IMR-90 (cell line): ENCODE measurements around the gene CYP27B1. TPM values are rescaled to one million over a fixed set of nuclear protein-coding genes. Genes with fewer than 3 reads are reported as not detected.

ENCODE experiments used
- ATAC-seq: fragments of 200-7000 bp; cut with Tn5 transposase; 2 replicates; pipeline ENCODE4 v1.9.1; 2020; ENCODE audit warnings: low read depth, mild to moderate bottlenecking, moderate library complexity
- BruUV-seq: library from RNA; stranded (reverse); fragments of 400-500 nt; replicated peaks from 2 replicates; lab custom pipeline; 2021; lab: Mats Ljungman, UMichigan
- CTCF ChIA-PET: fragments of 300-600 bp; formaldehyde crosslinking; extraction: SDS; loops from one replicate; lab custom pipeline; 2021; ENCODE audit warnings: antibody characterized with exemption; lab: Yijun Ruan, JAX
- POLR2A ChIA-PET: fragments of 300-600 bp; sonication (Branson Sonifier 250); formaldehyde crosslinking; loops from one replicate; lab custom pipeline; 2022; ENCODE audit warnings: antibody characterized with exemption; ENCODE audit not compliant: unreplicated experiment; lab: Charles Lee
- DNase-seq: peaks from one replicate; pipeline ENCODE4 v3.0.0; 2013
- H2AFZ ChIP-seq: replicated peaks from 2 replicates; pipeline ENCODE3; 2013; ENCODE audit warnings: low read length, mild to moderate bottlenecking; ENCODE audit not compliant: poor library complexity
- H2AK5ac ChIP-seq: 2 replicates; pipeline ENCODE4 v1.6.1; 2013; ENCODE audit warnings: low read depth, low read length, inconsistent platforms
- H2AK9ac ChIP-seq: replicated peaks from 2 replicates; pipeline ENCODE3; 2013; ENCODE audit warnings: mild to moderate bottlenecking, low read depth, low read length, moderate library complexity; ENCODE audit not compliant: poor library complexity
- H2BK120ac ChIP-seq: 2 replicates; pipeline ENCODE4 v1.6.1; 2013; ENCODE audit warnings: low read depth, low read length, inconsistent platforms
- H2BK15ac ChIP-seq: 3 replicates; pipeline ENCODE4 v1.6.1; 2013; ENCODE audit warnings: low read depth, low read length, inconsistent platforms
- H2BK20ac ChIP-seq: 2 replicates; pipeline ENCODE4 v1.6.1; 2013; ENCODE audit warnings: low read depth, mild to moderate bottlenecking, inconsistent platforms, low read length, moderate library complexity
- H2BK5ac ChIP-seq: 2 replicates; pipeline ENCODE4 v1.6.1; 2013; ENCODE audit warnings: mild to moderate bottlenecking, low read depth, low read length, inconsistent platforms; ENCODE audit not compliant: poor library complexity, severe bottlenecking
- H3K14ac ChIP-seq: replicated peaks from 2 replicates; pipeline ENCODE4 v1.6.1; 2013; ENCODE audit warnings: low read depth, low read length, inconsistent platforms
- H3K18ac ChIP-seq: 2 replicates; pipeline ENCODE4 v1.6.1; 2013; ENCODE audit warnings: low read depth, low read length, control low read depth
- H3K23ac ChIP-seq: 2 replicates; pipeline ENCODE4 v1.6.1; 2013; ENCODE audit warnings: low read depth, low read length, inconsistent platforms
- H3K27ac ChIP-seq: 2 replicates; pipeline ENCODE4 v1.5.1; 2013; ENCODE audit warnings: mild to moderate bottlenecking, control low read depth, low read length; ENCODE audit not compliant: insufficient read depth
- H3K27me3 ChIP-seq: 2 replicates; pipeline ENCODE4 v1.6.1; 2013; ENCODE audit warnings: low read length; ENCODE audit not compliant: control insufficient read depth, insufficient read depth
- H3K36me3 ChIP-seq: 2 replicates; pipeline ENCODE4 v1.6.1; 2013; ENCODE audit warnings: low read length, mixed read lengths; ENCODE audit not compliant: control insufficient read depth, insufficient read depth
- H3K4ac ChIP-seq: 2 replicates; pipeline ENCODE4 v1.6.1; 2013; ENCODE audit warnings: low read depth, low read length, inconsistent platforms
- H3K4me1 ChIP-seq: 2 replicates; pipeline ENCODE4 v1.6.1; 2013; ENCODE audit warnings: low read length, mixed read lengths; ENCODE audit not compliant: control insufficient read depth, insufficient read depth
- H3K4me2 ChIP-seq: 2 replicates; pipeline ENCODE4 v1.6.1; 2013; ENCODE audit warnings: low read depth, mild to moderate bottlenecking, control low read depth, low read length, moderate library complexity
- H3K4me3 ChIP-seq: 2 replicates; pipeline ENCODE4 v1.5.1; 2013; ENCODE audit warnings: low read depth, mild to moderate bottlenecking, control low read depth, low read length, moderate library complexity; ENCODE audit not compliant: insufficient read depth
- H3K56ac ChIP-seq: 2 replicates; pipeline ENCODE4 v1.6.1; 2013; ENCODE audit warnings: low read length, inconsistent platforms; ENCODE audit not compliant: insufficient read depth; ENCODE audit errors: extremely low read depth
- H3K79me1 ChIP-seq, 2 experiments: 2 replicates each; pipeline ENCODE4 v1.6.1; 2013; ENCODE audit warnings: low read length in 2 of 2, inconsistent platforms in 1 of 2, low read depth in 1 of 2
- H3K9ac ChIP-seq: 2 replicates; pipeline ENCODE4 v1.6.1; 2013; ENCODE audit warnings: low read depth, low read length, control low read depth
- H3K9me1 ChIP-seq: 2 replicates; pipeline ENCODE4 v1.6.1; 2013; ENCODE audit warnings: low read length, inconsistent platforms; ENCODE audit not compliant: insufficient read depth
- H3K9me3 ChIP-seq: 2 replicates; pipeline ENCODE4 v1.6.1; 2013; ENCODE audit warnings: low read length; ENCODE audit not compliant: control insufficient read depth, insufficient read depth
- H4K20me1 ChIP-seq: 2 replicates; pipeline ENCODE4 v1.6.1; 2013; ENCODE audit warnings: low read length, inconsistent platforms; ENCODE audit not compliant: insufficient read depth
- H4K5ac ChIP-seq: 2 replicates; pipeline ENCODE4 v1.6.1; 2013; ENCODE audit warnings: mild to moderate bottlenecking, low read depth, low read length, control low read depth
- H4K8ac ChIP-seq, 2 experiments: 2 replicates each; pipeline ENCODE4 v1.6.1; 2013; ENCODE audit warnings: low read depth in 2 of 2, low read length in 2 of 2, control low read depth in 1 of 2, inconsistent platforms in 1 of 2
- H4K91ac ChIP-seq: 2 replicates; pipeline ENCODE4 v1.6.1; 2013; ENCODE audit warnings: low read depth, low read length, inconsistent platforms; ENCODE audit not compliant: insufficient read depth
- BHLHE40 ChIP-seq: fragments of 150-350 bp; IDR thresholded peaks from 2 replicates; pipeline ENCODE4 v1.6.1; 2016; ENCODE audit warnings: mild to moderate bottlenecking, low read depth, low read length
- CHD1 ChIP-seq: IDR thresholded peaks from 2 replicates; pipeline ENCODE4 v1.6.1; 2012; ENCODE audit warnings: low read depth, low read length, improper control_type of control experiment
- CTCF ChIP-seq: conservative IDR thresholded peaks from 2 replicates; pipeline ENCODE4 v1.5.1; 2012; ENCODE audit warnings: mild to moderate bottlenecking, low read depth, low read length, improper control_type of control experiment
- FOS ChIP-seq: fragments of 150-350 bp; IDR thresholded peaks from 2 replicates; pipeline ENCODE4 v1.6.1; 2016; ENCODE audit warnings: low read depth, low read length
- MAFK ChIP-seq: IDR thresholded peaks from 2 replicates; pipeline ENCODE4 v1.6.1; 2012; ENCODE audit warnings: low read depth, low read length, improper control_type of control experiment
- MAZ ChIP-seq: IDR thresholded peaks from 2 replicates; pipeline ENCODE4 v1.6.1; 2012; ENCODE audit warnings: low read depth, mild to moderate bottlenecking, low read length, improper control_type of control experiment, moderate library complexity, borderline replicate concordance
- MXI1 ChIP-seq: IDR thresholded peaks from 2 replicates; pipeline ENCODE4 v1.6.1; 2012; ENCODE audit warnings: low read depth, mild to moderate bottlenecking, low read length, moderate library complexity, borderline replicate concordance
- NFE2L2 ChIP-seq: fragments of 150-350 bp; IDR thresholded peaks from 2 replicates; pipeline ENCODE4 v1.6.1; 2016; ENCODE audit warnings: low read depth, mild to moderate bottlenecking, low read length
- POLR2A ChIP-seq: IDR thresholded peaks from 2 replicates; pipeline ENCODE4 v1.6.1; 2012; ENCODE audit warnings: mild to moderate bottlenecking, low read depth, low read length
- RCOR1 ChIP-seq: IDR thresholded peaks from 2 replicates; pipeline ENCODE4 v1.6.1; 2012; ENCODE audit warnings: mild to moderate bottlenecking, low read length, improper control_type of control experiment; ENCODE audit not compliant: insufficient replicate concordance
- RFX5 ChIP-seq: IDR thresholded peaks from 2 replicates; pipeline ENCODE4 v1.8.0; 2012; ENCODE audit warnings: low read depth, mild to moderate bottlenecking, low read length, moderate library complexity
- WGBS, 2 experiments: methylation state at CpG; one replicate each; pipeline versions ENCODE4 v1.1.5 to v1.1.7; 2013; ENCODE audit warnings: missing lambda C conversion rate in 2 of 2; ENCODE audit not compliant: insufficient read length in 1 of 2; ENCODE audit errors: extremely low coverage in 2 of 2; 5-methylcytosine and 5-hydroxymethylcytosine counted together
- dilution Hi-C: fragments of 300-500 bp; cut with HindIII; formaldehyde crosslinking; loops from one replicate; pipeline ENCODE4 v1.14.3; 2018; ENCODE audit warnings: low sequenced_read_pairs; ENCODE audit not compliant: unreplicated experiment
- in situ Hi-C: fragments of 300-500 bp; cut with MboI; formaldehyde crosslinking; loops from 3 replicates; pipeline ENCODE4 v1.14.3; 2019; ENCODE audit warnings: low sequenced_read_pairs, inconsistent platforms, mixed read lengths
- intact Hi-C: fragments of 100-400 bp; cut with micrococcal nuclease; formaldehyde crosslinking; loops from 2 replicates; pipeline ENCODE4 v1.10.0; 2022
- polyA plus RNA-seq, 3 experiments: library from polyadenylated mRNA; depleted of rRNA; stranded (reverse); fragments of >200 nt; gene quantifications; 2 replicates each; pipeline ENCODE4 v1.2.3, GENCODE V29; 2012; ENCODE audit warnings: low replicate concordance in 1 of 3
- total RNA-seq: library from RNA; depleted of rRNA; stranded (reverse); fragments of >200 nt; gene quantifications from 2 replicates; pipeline ENCODE4 v1.2.3, GENCODE V29; 2012
- TF ChIP-seq, protein P1 (sequence below): fragments of 150-350 bp; IDR thresholded peaks from 2 replicates; pipeline ENCODE4 v1.6.1; 2017; ENCODE audit warnings: mild to moderate bottlenecking, antibody characterized with exemption, low read length, low read depth
- TF ChIP-seq, protein P2 (sequence below): fragments of 150-350 bp; IDR thresholded peaks from 2 replicates; pipeline ENCODE4 v1.6.1; 2016; ENCODE audit warnings: low read depth, mild to moderate bottlenecking, low read length, moderate library complexity, borderline replicate concordance

Gene CYP27B1
- total and polyA plus RNA-seq, 2 of the 4 experiments (the other 2 are of a cell fraction) = 0.36 to 1.3 TPM

DNA sequence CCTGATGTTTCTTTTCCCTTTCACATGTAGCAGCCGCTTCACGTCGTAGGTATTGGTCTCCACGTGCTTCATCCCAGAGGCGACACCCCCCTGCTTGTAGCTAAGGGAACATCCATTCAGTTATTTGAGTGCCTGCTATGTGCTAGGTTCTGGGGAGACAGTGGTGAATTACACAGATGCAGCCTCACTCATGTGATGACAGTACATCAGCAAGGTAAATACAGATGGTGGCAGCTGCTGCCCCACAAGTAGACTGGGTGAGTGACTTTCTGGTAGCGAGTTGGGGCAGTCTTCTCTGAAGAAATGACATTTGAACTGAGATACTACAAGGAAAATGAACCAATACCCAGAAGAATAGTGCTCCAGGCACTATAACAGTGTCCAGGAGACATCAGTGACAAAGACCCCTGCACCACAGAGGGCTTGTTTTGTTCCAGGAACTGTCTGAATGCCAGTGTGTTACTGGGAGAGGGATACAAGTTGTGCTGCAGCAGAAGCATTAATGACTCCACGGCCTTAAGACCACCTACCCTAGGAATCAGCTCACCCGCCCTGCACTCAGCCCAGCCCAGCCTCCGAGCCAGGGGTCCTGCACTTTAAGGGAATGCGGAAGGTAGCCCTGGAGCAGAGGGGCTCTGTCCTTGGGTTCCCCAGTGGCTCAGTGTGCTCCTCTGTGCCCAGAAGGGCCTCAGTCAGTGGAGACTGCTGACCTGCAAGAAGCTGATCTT lies 44.3 kb upstream of the CYP27B1 start (continued):
- TF ChIP-seq, protein P1, sequence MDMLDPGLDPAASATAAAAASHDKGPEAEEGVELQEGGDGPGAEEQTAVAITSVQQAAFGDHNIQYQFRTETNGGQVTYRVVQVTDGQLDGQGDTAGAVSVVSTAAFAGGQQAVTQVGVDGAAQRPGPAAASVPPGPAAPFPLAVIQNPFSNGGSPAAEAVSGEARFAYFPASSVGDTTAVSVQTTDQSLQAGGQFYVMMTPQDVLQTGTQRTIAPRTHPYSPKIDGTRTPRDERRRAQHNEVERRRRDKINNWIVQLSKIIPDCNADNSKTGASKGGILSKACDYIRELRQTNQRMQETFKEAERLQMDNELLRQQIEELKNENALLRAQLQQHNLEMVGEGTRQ = no peak
- TF ChIP-seq RFX5 = no peak
- no peak for TF ChIP-seq CHD1
- TF ChIP-seq MXI1 = no peak

- H2BK5ac ChIP-seq = no peak overlapping the region
- no peak overlapping the region for H3K27ac ChIP-seq
- no peak overlapping the region for H3K4me3 ChIP-seq
- no peak overlapping the region for H3K56ac ChIP-seq
- no peak overlapping the region for H2BK20ac ChIP-seq
- no peak overlapping the region for H2BK15ac ChIP-seq
- POLR2A ChIA-PET = no interaction called here
- H3K4me2 ChIP-seq = no peak overlapping the region
- WGBS, 2 experiments = 95% methylated on average over 3 of the region's 5 CpGs; no CpG with 5 or more reads in 1 of the 2 experiments
- H3K36me3 ChIP-seq = peaks cover 43% of the 10 kb centered on the region
- no peak overlapping the region for H3K18ac ChIP-seq
- H4K91ac ChIP-seq = no peak overlapping the region
- intact Hi-C loops = no loop called here
- dilution Hi-C loops = no loop called here
- no peaks in the 10 kb centered on the region for H3K27me3 ChIP-seq
- H2AK5ac ChIP-seq = no peak overlapping the region
- H2AK9ac ChIP-seq = no peak overlapping the region
- no peaks in the 10 kb centered on the region for H3K9me3 ChIP-seq
- H3K14ac ChIP-seq = no peak overlapping the region
- no peak overlapping the region for H2AFZ ChIP-seq
- peaks cover 3% of the 10 kb centered on the region; the same call in 1 of the 2 replicates for H3K4me1 ChIP-seq
- no peak overlapping the region for H3K4ac ChIP-seq
- no peak overlapping the region for H3K9ac ChIP-seq
- peak; percentile 73 for DNase-seq
- no peaks in the 10 kb centered on the region for H3K79me1 ChIP-seq
- no peaks in the 10 kb centered on the region; the same call in 1 of the 2 replicates for H4K20me1 ChIP-seq
- BruUV-seq = no TSS peak
- no peak overlapping the region for H2BK120ac ChIP-seq
- no peak overlapping the region for H4K5ac ChIP-seq
- H3K23ac ChIP-seq = no peak overlapping the region
- H4K8ac ChIP-seq = no peak overlapping the region
- CTCF ChIA-PET = no interaction called here
- no peak for ATAC-seq
- peaks cover 5% of the 10 kb centered on the region for H3K9me1 ChIP-seq
- in situ Hi-C loops = no loop called here
- TF ChIP-seq FOS (no peak), RFX5 (no peak), POLR2A (no peak), CHD1 (no peak), MAZ (no peak), BHLHE40 (no peak), MXI1 (no peak), NFE2L2 (no peak), CTCF (no peak), RCOR1 (no peak), MAFK (no peak)
- TF ChIP-seq, protein P2, sequence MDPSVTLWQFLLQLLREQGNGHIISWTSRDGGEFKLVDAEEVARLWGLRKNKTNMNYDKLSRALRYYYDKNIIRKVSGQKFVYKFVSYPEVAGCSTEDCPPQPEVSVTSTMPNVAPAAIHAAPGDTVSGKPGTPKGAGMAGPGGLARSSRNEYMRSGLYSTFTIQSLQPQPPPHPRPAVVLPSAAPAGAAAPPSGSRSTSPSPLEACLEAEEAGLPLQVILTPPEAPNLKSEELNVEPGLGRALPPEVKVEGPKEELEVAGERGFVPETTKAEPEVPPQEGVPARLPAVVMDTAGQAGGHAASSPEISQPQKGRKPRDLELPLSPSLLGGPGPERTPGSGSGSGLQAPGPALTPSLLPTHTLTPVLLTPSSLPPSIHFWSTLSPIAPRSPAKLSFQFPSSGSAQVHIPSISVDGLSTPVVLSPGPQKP = no peak
These were observed 43.6 kb upstream of the CYP27B1 start for GRCh38 chr12:57810450-57810849.
